Uterus (tissue), 2 donors: ENCODE data around the gene TNFRSF11A.

Source experiments
- CTCF ChIP-seq, 4 experiments: fragments of 200-600 bp in 2 of 4; fragments of 450-650 bp in 2 of 4; sonication (generic) in 2 of 4; IDR thresholded peaks; one replicate each; pipeline ENCODE4 v1.5.1; 2016 to 2019; ENCODE audit warnings: antibody characterized with exemption in 4 of 4, mild to moderate bottlenecking in 2 of 4, moderate library complexity in 1 of 4
- POLR2A ChIP-seq, 2 donors: fragments of 450-650 bp; IDR thresholded peaks; one replicate each; pipeline ENCODE4 v1.6.1; 2016; ENCODE audit warnings: antibody characterized with exemption in 2 of 2, mild to moderate bottlenecking in 1 of 2, moderate library complexity in 1 of 2

DNA sequence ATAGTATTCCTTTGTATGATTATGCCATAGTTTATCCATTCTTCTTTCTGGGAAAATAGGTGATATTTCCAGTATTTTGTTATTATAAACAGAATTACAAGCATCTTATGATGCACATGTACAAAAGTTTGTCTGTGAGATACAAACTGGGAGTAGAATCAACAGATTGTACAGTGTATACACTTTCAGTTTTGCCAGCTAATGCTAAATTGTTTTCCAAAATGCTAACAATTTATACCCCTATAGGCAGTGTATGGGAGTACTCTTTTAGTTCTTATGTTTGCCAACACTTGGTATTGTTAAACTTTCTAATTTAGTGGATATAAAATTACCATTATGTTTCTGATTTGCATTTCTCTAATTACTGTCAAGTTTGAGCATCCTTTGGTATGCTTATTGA lies 31.0 kb upstream of the TNFRSF11A start:
- TF ChIP-seq CTCF (IDR thresholded peaks at IDR 0.05) (no peak), POLR2A (IDR thresholded peaks at IDR 0.05) (no peak)
